Stimulated activated CD4-positive, alpha-beta T cell treated with anti-CD3 and anti-CD28 coated beads, Interleukin-2, amount 100 ng/mL, for 48 hours (primary cell): ENCODE measurements around the gene CHAMP1.
A peak's percentile ranks its signal among the peaks of the same experiment; 100 is the strongest.
"Not testable (repeated sequence)": the region's sequence is repeated elsewhere in the genome, so short reads cannot be mapped to it uniquely, and the experiment has no call there.

ENCODE experiments used
- DNase-seq, 2 donors: peaks; one replicate each; pipeline ENCODE4 v3.0.0-alpha.2; 2020

CHAMP1 gene

DNA sequence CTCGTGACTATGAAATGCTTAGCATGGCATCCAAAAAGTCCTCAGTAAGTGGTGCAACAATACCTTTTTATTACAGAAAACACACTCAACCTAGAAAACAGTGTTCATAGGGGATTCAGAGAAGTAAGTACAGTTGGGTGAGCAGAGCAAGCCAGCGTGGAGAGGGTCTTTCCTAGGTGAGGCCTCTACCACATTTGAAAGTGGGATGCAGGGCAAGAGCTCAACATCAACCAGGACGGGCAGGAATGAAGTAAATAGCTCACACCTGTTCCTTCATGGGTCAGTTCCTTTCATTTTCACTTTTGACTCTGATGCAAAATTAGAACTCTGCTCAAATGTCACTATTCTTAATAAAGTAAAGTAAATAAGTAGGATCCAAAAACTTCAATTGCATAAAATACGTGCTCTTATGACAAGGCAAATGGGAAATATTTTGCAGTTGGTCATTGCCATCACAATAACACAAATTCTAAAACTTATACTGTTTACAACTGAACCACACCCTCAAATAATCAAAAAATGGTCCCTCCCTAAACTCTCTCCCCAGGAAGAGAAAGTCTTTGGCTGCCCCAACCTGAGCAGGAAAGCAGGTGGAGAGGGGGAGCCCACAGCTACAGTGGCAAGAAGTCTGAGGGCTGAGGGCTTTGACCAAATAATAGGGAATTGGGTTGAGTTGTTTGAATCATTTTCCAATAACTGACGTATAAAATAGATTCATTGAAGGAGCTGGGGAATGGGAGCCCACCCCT lies 20.2 kb downstream of the CHAMP1 start:
- no peak for DNase-seq

DNA sequence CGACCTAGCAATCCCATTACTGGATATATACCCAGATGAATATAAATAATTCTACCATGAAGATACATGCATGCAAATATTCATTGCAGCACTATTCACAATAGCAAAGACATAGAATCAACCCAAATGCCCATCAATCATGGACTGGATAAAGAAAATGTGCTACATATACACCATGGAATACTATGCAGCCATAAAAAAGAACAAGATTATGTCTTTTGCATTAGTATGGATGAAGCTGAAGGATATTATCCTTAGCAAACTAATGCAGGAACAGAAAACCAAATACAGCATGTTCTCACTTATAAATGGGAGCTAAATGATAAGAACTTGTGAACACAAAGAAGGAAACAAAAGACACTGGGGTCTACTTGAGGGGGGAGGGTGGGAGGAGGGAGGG lies 22.2 kb downstream of the CHAMP1 start:
- not testable (repeated sequence) for DNase-seq

DNA sequence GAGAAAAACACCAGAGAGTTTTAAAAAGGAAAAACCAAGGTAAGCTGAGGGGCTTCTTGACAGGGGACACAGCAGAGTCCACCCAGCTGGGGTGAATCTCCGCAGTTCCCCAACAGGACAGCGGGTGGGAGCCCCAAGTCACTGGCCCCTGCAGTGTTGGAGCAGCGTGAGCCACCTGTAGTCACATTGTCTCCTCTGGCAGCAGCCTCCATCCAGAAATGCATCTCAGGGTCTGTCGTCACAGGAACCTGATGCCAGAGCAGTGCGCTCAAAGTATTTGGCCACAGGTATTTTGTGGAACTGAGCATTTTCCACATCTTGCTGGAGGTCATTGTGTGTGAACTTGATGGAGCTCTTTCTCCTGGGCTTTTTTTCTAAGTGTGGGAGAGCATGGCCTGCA lies 24.7 kb downstream of the CHAMP1 start:
- no peak for DNase-seq

DNA sequence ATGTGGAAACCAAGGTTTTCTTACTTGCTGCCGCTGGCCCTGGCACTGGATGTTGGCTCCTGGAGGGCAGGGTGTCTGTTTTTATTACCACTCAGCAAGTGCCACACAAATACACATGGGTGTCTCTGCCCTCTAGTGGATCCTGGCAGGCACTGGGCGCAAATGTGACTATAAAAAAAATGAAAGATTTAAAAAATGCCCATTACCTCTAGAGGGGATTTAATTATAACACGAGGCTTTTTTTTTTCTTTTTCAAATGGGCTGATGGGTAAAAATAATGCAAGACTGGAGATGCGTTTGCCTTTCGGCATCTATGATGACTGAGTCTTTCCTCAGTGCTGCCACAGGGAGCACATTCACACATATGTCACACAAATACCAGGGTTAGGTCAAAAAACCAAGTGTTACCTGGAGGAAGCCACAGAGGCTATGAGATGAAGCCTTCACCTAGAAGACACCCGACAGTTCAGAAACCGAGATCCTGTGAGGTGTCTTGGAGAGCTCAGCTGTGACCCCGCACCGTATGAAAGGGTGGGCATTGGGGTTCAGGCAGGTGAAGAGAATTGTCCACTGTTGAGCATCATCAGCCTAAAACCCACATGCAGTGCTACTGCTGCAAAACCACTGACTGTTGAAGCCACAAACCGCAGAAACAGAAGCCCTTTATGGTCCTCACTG lies 25.7 kb downstream of the CHAMP1 start:
- no peak for DNase-seq

DNA sequence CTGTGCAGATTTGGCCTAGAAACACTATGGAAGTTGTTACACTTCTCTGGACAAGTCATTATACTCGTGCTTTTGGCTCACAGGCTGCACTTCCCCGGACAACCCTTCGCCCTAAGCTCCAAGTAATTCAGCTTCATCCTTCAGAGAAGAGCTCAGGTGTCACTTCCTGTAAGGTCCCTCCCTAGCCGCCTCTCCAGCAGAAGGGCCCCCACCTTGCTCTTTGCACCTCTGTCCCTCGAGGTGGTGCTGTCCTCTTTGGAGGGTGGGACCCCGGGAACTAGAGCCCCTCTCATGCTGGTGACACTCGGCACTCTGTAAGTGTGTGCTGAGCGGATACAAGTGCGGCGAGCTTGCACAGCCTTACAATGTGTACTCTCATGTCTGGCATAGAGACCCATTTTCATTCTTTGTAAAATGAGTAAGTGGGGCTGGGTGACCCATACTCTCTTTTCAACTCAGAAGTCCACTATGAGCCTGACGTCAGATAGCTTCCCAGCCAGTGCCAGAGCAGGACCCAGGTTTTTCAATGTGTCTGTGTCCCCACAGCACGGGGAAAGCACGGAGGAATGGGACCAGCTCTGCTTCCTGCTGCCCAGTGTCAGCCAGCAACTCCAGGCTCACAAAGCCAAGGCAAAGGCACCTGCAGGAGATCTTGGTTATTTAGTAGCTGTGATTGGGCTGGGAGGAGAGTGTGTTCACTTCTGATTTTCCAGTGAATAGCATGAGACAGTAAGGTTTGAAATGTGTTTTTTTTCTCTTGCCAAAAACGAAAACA lies 26.9 kb downstream of the CHAMP1 start:
- no peak for DNase-seq

DNA sequence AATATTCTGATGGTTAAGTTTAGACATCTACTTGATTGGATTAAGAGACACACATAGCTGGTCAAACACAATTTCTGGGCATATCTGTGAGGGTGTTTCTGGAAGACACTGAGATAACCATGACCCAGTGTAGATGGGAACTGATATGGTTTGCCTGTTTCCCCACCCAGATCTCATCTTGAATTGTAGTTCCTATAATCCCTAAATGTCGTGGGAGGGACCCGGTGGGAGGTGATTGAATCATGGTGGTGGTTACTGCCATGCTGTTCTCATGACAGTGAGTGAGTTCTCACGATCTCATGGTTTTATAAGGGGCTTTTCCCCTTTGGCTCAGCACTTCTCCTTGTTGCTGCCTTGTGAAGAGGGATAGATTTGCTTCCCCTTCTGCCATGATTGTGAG lies 33.0 kb downstream of the CHAMP1 start:
- not testable (repeated sequence) for DNase-seq

DNA sequence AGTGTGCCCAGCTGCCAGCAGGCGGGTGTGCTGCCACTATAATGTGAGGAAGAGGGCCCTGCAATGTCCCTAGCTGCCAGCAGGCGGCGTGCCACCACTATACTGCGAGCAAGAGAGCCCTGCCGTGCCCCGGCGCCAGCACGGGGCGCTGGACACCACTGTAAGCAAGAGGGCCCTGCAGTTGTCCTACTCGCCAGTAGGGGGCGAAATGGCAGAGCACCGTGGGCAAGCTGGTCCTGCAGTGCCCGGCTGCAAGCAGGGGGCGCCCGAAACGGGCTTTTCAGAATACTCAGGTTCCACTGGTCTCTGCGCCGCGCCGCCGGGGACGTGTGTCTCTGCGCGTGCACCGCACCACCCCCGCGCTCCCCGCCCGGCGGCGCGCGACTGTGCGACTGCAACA lies 38.5 kb downstream of the CHAMP1 start:
- DNase-seq: peak in 1 of 2 donors; percentile 32

DNA sequence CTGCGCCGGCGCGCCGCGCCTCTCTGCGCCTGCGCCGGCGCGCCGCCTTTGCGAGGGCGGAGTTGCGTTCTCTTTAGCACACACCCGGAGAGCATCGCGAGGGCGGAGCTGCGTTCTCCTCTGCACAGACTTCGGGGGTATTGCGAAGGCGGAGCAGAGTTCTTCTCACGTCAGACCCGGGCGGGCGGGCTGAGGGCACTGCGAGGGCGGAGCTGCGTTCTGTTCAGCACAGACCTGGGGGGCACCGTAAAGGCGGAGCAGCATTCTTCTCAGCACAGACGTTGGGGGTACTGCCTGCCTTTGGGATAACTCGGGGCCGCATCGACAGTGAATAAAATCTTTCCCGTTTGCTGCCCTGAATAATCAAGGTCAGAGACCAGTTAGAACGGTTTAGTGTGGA lies 39.1 kb downstream of the CHAMP1 start:
- DNase-seq: not testable (repeated sequence)
